Heart left ventricle (tissue), 16 donors: ENCODE measurements around the gene STXBP6. TPM values are rescaled to one million over a fixed set of nuclear protein-coding genes. Genes with fewer than 3 reads are reported as not detected.

Experiments
- ATAC-seq, 4 donors: fragments of 200-7000 bp; cut with Tn5 transposase; one replicate each; pipeline ENCODE4 v1.9.1; 2020 to 2022; ENCODE audit warnings: moderate library complexity in 4 of 4, mild to moderate bottlenecking in 3 of 4, moderate number of reproducible peaks in 1 of 4
- DNase-seq, 5 donors: peaks; one replicate each; pipeline ENCODE4 v3.0.0-alpha.2; 2020
- H3K27ac ChIP-seq, 12 donors: fragments of 200-600 bp; sonication (generic) in 4 of 12; one replicate each; pipeline versions ENCODE4 v1.5.0 to v1.8.0; 2016 to 2022; ENCODE audit warnings: mild to moderate bottlenecking in 2 of 12
- H3K27me3 ChIP-seq, 9 donors: fragments of 200-600 bp; sonication (generic) in 2 of 9; one replicate each; pipeline versions ENCODE4 v1.5.1 to v1.8.0; 2016 to 2022; ENCODE audit warnings: mild to moderate bottlenecking in 3 of 9
- H3K36me3 ChIP-seq, 9 donors: fragments of 200-600 bp; sonication (generic) in 2 of 9; one replicate each; pipeline versions ENCODE4 v1.5.0 to v1.8.0; 2018 to 2022; ENCODE audit warnings: mild to moderate bottlenecking in 2 of 9
- H3K4me1 ChIP-seq, 12 donors: fragments of 200-600 bp; sonication (generic) in 4 of 12; one replicate each; pipeline versions ENCODE4 v1.5.0 to v1.8.0; 2016 to 2022; ENCODE audit warnings: mild to moderate bottlenecking in 3 of 12
- H3K4me3 ChIP-seq, 12 donors: fragments of 200-600 bp; sonication (generic) in 4 of 12; one replicate each; pipeline versions ENCODE4 v1.5.0 to v1.8.0; 2017 to 2022; ENCODE audit warnings: mild to moderate bottlenecking in 9 of 12, moderate library complexity in 4 of 12
- H3K9me3 ChIP-seq, 12 donors: fragments of 200-600 bp; sonication (generic) in 4 of 12; one replicate each; pipeline versions ENCODE4 v1.5.0 to v1.8.0; 2016 to 2022; ENCODE audit warnings: mild to moderate bottlenecking in 1 of 12
- CTCF ChIP-seq, 12 donors: fragments of 200-600 bp; sonication (generic) in 4 of 12; IDR thresholded peaks; one replicate each; pipeline versions ENCODE4 v1.5.0 to v1.8.0; 2018 to 2022; ENCODE audit warnings: antibody characterized with exemption in 12 of 12, mild to moderate bottlenecking in 5 of 12
- POLR2A ChIP-seq, 2 donors: fragments of 450-650 bp; IDR thresholded peaks; one replicate each; pipeline ENCODE4 v1.6.1; 2017; ENCODE audit warnings: antibody characterized with exemption in 2 of 2, mild to moderate bottlenecking in 2 of 2, moderate library complexity in 2 of 2
- WGBS, 4 donors: extraction: QIAGEN DNeasy Blood & Tissue Kit in 2 of 4; methylation state at CpG; one replicate each; pipeline versions ENCODE4 v1.1.5 to v1.1.7; 2013 to 2018; 5-methylcytosine and 5-hydroxymethylcytosine counted together
- intact Hi-C, 10 donors: fragments of 100-400 bp; cut with DNase I; formaldehyde crosslinking; loops; one replicate each; pipeline versions ENCODE4 v1.11.1 to v1.14.2; 2022
- polyA plus RNA-seq, 2 donors: library from polyadenylated mRNA; stranded (reverse); fragments of 200-250 nt; gene quantifications; one replicate each; pipeline ENCODE4 v1.2.3, GENCODE V29; 2013
- total RNA-seq, 9 donors: library from RNA; depleted of rRNA in 2 of 9; stranded (reverse); fragments of >200 nt in 2 of 9; fragmentation: NEBNext Ultra II Directional in 3 of 9; extraction: Animal tissue kit (Norgen Biotek cat#: 25700) in 3 of 9; gene quantifications; one replicate each; pipeline versions ENCODE4 v1.1.0 to v1.2.4, GENCODE V29; 2016 to 2023
- donor health status: ischemic (EF 13 %, LVEDD 7.1; RV severe dilation, severe dysfunction).
- donor health status: healthy with polysubstance abuse.
- donor health status: DM: no; HTN: yes; CAD: no.
- donor health status: DM: no; HTN: no; CAD: no.
- donor health status: ischemic (EF 25% LVEDD 6.9; RV normal size, moderate dysfunction).
- donor health status: ischemic (EF 25% LVEDD 5.7; RV mildly dilated, moderate dysfunction).
- donor health status: healthy.
- donor health status: DM: yes; HTN: yes; CAD: no.
- donor health status: ischemic (EF 35%, LVEDD 5.7; RV mildly dilated, moderate dysfunction).
- donor health status: nonischemic (EF 11% LVEDD 7.7; RV severe dilation, severe dysfunction).
- donor health status: DM: yes; HTN: yes; CAD: no.
- donor health status: PGD.
- donor health status: ischemic (EF 29% LVEDD 5.4; RV normal size, mild dysfunction).
- donor health status: nonischemic (EF 23%, LVEDD 6.1; RV moderate dilation, normal function).

The STXBP6 gene
- total and polyA plus RNA-seq, 11 donors: 12.5 to 57.3 (median 23.7) TPM

DNA sequence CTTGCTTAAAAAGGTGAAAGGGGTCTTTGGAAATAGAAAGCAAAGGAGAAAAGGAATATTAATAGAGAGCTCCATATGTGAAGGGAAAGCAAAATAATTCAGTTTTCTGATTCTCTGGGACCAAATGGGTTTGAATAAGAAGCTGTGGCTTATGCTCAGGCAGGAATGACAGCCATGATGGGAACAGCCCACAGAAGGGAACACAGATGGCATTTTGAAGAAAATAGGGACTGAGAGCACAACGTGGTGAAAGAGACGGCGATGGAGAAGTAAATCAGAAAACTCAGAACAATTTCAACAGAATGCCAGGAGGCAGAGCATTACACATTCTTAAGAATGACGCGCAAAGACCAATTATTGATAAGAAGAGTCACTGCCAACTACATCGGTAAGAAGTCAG is 102.8 kb downstream of the STXBP6 start:
- intact Hi-C loops: no loop called here
- H3K27ac ChIP-seq: no peak overlapping the region
- H3K4me1 ChIP-seq: peaks cover 0 to 21% (median 4%) of the 10 kb centered on the region in 12 donors
- H3K27me3 ChIP-seq: no peaks in the 10 kb centered on the region
- WGBS, 4 donors: 85 to 92% (median 91%) methylated on average over 6 of the region's 6 CpGs
- H3K4me3 ChIP-seq: no peak overlapping the region
- ATAC-seq (no peak), DNase-seq (no peak)
- no peak for TF ChIP-seq CTCF (IDR thresholded peaks at IDR 0.05)
- no peak for TF ChIP-seq POLR2A (IDR thresholded peaks at IDR 0.05)
- H3K9me3 ChIP-seq: no peaks in the 10 kb centered on the region
- H3K36me3 ChIP-seq: no peaks in the 10 kb centered on the region

DNA sequence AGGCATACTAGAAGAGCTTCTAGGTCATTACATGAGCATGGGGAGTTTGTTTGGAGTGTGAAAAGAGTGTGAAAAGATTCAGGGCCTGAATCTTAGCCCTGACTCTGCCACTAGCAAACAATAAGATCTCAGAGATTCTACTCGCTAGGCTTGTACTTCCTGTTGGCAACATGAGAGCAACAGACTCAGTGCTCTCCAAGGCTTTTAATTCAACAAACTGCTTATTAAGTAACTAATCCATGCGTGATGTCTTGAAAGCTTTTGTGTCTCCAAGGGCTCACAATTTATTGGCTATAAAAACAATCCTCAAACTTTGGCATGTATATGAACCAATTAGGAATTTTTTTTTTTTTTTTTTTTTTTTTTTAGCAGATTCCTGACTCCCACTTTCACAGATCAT is 105.1 kb downstream of the STXBP6 start:
- Histone ChIP-seq H3K36me3 (no peaks in the 10 kb centered on the region), H3K4me1 (peaks cover 0 to 41% (median 5%) of the 10 kb centered on the region in 12 donors), H3K4me3 (no peak overlapping the region), H3K9me3 (no peaks in the 10 kb centered on the region), H3K27me3 (no peaks in the 10 kb centered on the region), H3K27ac (no peak overlapping the region)
- ATAC-seq: peak in 1 of 4 donors; percentile 35
- 24 to 72% (median 39%) methylated on average over 2 of the region's 2 CpGs for WGBS, 4 donors
- DNase-seq: no peak
- no peak for TF ChIP-seq POLR2A (IDR thresholded peaks at IDR 0.05)
- no peak for TF ChIP-seq CTCF (IDR thresholded peaks at IDR 0.05)
- intact Hi-C loops: no loop called here

DNA sequence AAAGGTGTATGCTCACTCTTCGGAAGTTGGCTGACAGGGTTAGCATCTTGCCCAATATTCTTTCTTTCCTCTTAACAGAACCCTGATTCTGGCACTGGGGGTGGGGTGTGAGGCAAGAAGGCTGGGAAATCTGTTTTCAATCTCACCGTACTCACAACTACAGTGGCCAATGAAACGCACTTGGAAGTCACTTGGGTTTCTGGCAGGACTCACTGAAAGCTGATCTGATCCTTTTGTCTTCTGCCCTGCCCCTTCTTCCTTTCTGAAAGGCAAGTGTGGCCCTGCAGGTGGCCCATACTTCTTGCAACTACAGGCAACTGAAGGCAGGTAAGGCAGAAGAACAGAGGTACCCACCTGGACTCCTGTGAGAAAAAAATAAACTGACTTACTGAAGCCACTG is 106.9 kb downstream of the STXBP6 start:
- ATAC-seq: peak in 2 of 4 donors; percentile 38 to 56
- H3K4me3 ChIP-seq: no peak overlapping the region
- TF ChIP-seq POLR2A (IDR thresholded peaks at IDR 0.05) (no peak), CTCF (IDR thresholded peaks at IDR 0.05) (no peak)
- no peaks in the 10 kb centered on the region for H3K9me3 ChIP-seq
- intact Hi-C loops: no loop called here
- WGBS, 4 donors: 36 to 47% (median 41%) methylated on average over 3 of the region's 3 CpGs
- peak in 2 of 5 donors; percentile 28 to 31 for DNase-seq
- no peaks in the 10 kb centered on the region for H3K36me3 ChIP-seq
- peak overlapping the region in 3 of 12 donors; percentile 1 to 23 (median 3) for H3K27ac ChIP-seq
- H3K4me1 ChIP-seq: peaks cover 0 to 55% (median 5%) of the 10 kb centered on the region in 12 donors
- no peaks in the 10 kb centered on the region for H3K27me3 ChIP-seq

DNA sequence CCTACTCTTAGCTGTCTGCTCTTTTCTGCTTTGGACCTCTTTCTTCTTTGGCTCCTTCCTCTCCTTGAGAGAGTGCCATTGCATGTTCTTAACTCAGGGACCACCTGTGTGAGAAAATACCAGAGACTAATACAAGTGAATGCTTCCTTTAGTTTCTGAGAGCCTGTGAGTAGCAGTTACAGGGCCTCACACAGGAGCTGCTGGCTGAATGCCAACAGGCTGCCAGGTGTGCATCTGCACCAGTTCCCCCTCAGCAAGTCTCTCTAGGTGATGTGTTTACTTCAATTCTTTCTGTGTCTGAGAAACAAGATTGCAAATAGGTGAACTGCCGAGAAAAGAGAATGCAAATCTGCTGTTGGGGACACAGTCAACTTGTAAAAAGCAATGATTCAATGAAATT is 108.2 kb downstream of the STXBP6 start:
- Histone ChIP-seq H3K27ac (no peak overlapping the region), H3K9me3 (peaks cover 0 to 2% (median 0%) of the 10 kb centered on the region in 12 donors), H3K4me3 (no peak overlapping the region), H3K36me3 (no peaks in the 10 kb centered on the region), H3K27me3 (no peaks in the 10 kb centered on the region), H3K4me1 (peaks cover 0 to 60% (median 5%) of the 10 kb centered on the region in 12 donors)
- no peak for TF ChIP-seq POLR2A (IDR thresholded peaks at IDR 0.05)
- no peak for TF ChIP-seq CTCF (IDR thresholded peaks at IDR 0.05)
- DNase-seq: no peak
- intact Hi-C loops: no loop called here
- 96 to 98% (median 97%) methylated on average over 1 of the region's 1 CpG for WGBS, 4 donors
- ATAC-seq: no peak
